Measurements from ENCODE around the gene PHRF1. TPM values are rescaled to one million over a fixed set of nuclear protein-coding genes. Genes with fewer than 3 reads are reported as not detected.

PHRF1 gene
- total and polyA plus RNA-seq, 4 donors, result 2.4 to 25.2 (median 18.8) TPM

DNA sequence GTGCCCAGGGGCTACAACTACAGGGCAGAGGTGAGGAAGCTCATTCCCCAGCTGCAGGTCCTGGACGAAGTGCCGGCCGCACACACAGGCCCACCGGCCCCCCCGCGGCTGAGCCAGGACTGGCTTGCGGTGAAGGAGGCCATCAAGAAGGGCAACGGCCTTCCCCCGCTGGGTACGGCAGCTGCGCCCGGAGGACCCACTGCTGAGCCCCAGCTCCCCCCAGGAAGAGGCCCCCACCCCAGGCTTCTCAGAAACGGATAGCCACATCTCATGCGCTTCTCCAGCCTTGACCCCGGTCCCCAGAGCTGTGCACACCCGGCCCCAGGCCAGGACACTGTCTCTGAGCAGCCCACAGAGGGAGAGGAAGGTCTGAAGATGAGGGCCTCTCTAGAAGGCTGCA, 25.1 kb upstream of the PHRF1 start (continued):
- TF ChIP-seq, protein P1, sequence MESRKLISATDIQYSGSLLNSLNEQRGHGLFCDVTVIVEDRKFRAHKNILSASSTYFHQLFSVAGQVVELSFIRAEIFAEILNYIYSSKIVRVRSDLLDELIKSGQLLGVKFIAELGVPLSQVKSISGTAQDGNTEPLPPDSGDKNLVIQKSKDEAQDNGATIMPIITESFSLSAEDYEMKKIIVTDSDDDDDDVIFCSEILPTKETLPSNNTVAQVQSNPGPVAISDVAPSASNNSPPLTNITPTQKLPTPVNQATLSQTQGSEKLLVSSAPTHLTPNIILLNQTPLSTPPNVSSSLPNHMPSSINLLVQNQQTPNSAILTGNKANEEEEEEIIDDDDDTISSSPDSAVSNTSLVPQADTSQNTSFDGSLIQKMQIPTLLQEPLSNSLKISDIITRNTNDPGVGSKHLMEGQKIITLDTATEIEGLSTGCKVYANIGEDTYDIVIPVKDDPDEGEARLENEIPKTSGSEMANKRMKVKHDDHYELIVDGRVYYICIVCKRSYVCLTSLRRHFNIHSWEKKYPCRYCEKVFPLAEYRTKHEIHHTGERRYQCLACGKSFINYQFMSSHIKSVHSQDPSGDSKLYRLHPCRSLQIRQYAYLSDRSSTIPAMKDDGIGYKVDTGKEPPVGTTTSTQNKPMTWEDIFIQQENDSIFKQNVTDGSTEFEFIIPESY (IDR thresholded peaks at IDR 0.05), result no peak

GRCh38 chr11:551596-551995, 24.7 kb upstream of the PHRF1 start:
- Histone ChIP-seq H3K27me3 (ENCODE audit: control insufficient read depth in 4 of 4, insufficient read depth in 4 of 4, low read length in 3 of 4) (no peaks in the 10 kb centered on the region), H3K4me1 (ENCODE audit: control insufficient read depth in 4 of 4, insufficient read depth in 4 of 4, low read length in 3 of 4) (peaks cover 6 to 21% (median 10%) of the 10 kb centered on the region in 4 donors)

More at GRCh38 chr11:551596-551995, 24.7 kb upstream of the PHRF1 start:
- Histone ChIP-seq H3K36me3 (ENCODE audit: control insufficient read depth in 4 of 4, insufficient read depth in 3 of 4, low read depth in 1 of 4, low read length in 3 of 4) (peaks cover 0 to 1% (median 0%) of the 10 kb centered on the region in 4 donors), H3K27ac (ENCODE audit: low read depth in 1 of 2, low read length in 2 of 2) (no peak overlapping the region), H3K9ac (ENCODE audit: low read depth in 1 of 2, low read length in 2 of 2) (no peak overlapping the region), H3K9me3 (ENCODE audit: control insufficient read depth in 4 of 4, low read length in 3 of 4) (no peaks in the 10 kb centered on the region), H3K4me3 (ENCODE audit: low read depth in 1 of 3, low read length in 3 of 3) (no peak overlapping the region)
- 85% methylated on average over 12 of the region's 12 CpGs for WGBS
- TF ChIP-seq RXRA (IDR thresholded peaks at IDR 0.05), result no peak
- TF ChIP-seq HNF4A (conservative IDR thresholded peaks at IDR 0.05), result no peak
- no peak for TF ChIP-seq FOXA2 (IDR thresholded peaks at IDR 0.05)
- no peak for TF ChIP-seq HNF4G (IDR thresholded peaks at IDR 0.05)
- TF ChIP-seq, protein P2, sequence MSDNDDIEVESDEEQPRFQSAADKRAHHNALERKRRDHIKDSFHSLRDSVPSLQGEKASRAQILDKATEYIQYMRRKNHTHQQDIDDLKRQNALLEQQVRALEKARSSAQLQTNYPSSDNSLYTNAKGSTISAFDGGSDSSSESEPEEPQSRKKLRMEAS (IDR thresholded peaks at IDR 0.05), result no peak
- no peak for TF ChIP-seq FOXA1 (IDR thresholded peaks at IDR 0.05)
- TF ChIP-seq JUND (IDR thresholded peaks at IDR 0.05), result no peak
- TF ChIP-seq, protein P3, sequence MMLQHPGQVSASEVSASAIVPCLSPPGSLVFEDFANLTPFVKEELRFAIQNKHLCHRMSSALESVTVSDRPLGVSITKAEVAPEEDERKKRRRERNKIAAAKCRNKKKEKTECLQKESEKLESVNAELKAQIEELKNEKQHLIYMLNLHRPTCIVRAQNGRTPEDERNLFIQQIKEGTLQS (IDR thresholded peaks at IDR 0.05), result no peak
- TF ChIP-seq EGR1 (IDR thresholded peaks at IDR 0.05; ENCODE audit: low read depth in 2 of 2), result no peak
- no peak for TF ChIP-seq REST (IDR thresholded peaks at IDR 0.05)
- TF ChIP-seq GABPA (IDR thresholded peaks at IDR 0.05 in 1 of 2, conservative IDR thresholded peaks at IDR 0.05 in 1 of 2), result no peak
- no peak for TF ChIP-seq TAF1 (conservative IDR thresholded peaks at IDR 0.05)
- DNase-seq (ENCODE audit: low spot score), result no peak
